Stimulated activated CD4-positive, alpha-beta T cell treated with anti-CD3 and anti-CD28 coated beads, Interleukin-15, amount 100 ng/mL, for 48 hours (primary cell): Measurements from ENCODE around the gene ZNHIT6.
"Not testable (repeated sequence)": the region's sequence is repeated elsewhere in the genome, so short reads cannot be mapped to it uniquely, and the experiment has no call there.

Source experiments
- DNase-seq, 2 donors: peaks; one replicate each; pipeline ENCODE4 v3.0.0-alpha.2; 2020; ENCODE audit warnings: low read depth in 2 of 2

ZNHIT6 gene

GRCh38 chr1:85707990-85708828, at the start of gene ZNHIT6:
ZNHIT6 (minus strand) TSS chr1:85708433; CDS start chr1:85708284, 149 bp downstream.
- DNase-seq = peak; percentile 82 to 84

DNA sequence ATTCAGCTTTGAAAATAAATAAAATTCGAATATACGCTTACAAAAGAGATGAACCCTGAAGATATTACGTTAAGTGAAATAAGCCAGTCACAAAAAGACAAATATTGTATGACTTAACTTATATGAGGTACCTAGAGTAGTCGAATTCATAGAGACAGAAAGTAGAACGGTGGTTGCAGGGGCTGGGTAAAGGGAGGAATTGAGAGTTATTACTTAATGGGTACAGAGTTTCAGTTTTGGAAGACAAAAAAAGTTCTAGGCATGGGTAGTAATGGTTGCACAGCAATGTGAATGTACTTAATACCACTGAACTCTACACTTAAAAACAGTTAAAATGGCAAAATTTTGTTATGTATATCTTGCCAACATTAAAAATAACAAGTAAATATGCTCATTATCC, 48.6 kb upstream of the ZNHIT6 start:
- no peak for DNase-seq

DNA sequence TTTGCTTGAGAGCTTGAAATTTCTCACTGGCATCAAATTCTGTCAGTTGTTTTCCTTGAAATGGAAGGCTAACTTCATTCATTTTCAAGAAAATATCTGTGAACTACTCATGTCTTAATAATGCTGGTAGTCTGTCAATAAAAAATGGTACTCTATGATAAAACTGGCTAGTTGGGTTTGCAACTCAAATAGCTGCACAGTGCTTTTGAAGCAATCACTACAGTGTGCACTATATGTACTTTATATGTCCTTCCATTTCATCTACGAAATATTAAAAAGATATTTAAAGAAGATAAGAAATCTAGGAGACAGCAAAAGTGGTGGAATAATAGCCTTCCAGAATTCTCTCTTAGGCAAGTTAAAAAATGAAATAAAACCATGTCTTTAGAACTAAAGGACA, 39.9 kb upstream of the ZNHIT6 start:
- DNase-seq = no peak

GRCh38 chr1:85746777-85747176, 38.5 kb upstream of the ZNHIT6 start:
- no peak for DNase-seq

- DNase-seq = no peak
Measured at GRCh38 chr1:85743814-85744213, 35.6 kb upstream of the ZNHIT6 start.

DNA sequence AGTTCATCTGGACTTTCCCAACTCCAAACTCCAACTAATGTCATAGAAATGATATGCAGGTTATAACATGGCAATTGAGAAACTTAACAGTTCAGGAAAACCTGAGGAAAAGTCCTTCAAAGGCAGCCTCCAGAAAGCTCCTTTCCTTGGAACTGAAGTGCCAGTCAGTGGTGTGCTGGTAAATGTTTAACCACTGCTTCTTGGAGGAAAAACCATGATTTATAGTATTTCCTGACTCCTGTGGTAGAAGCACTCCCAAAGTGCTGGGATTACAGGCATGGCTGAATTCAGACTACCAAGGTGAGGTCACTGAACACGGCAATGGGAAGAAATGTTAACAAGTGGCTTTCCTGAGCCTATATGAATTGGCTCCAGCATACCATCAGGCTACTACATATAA, 26.7 kb upstream of the ZNHIT6 start:
- DNase-seq = no peak

DNA sequence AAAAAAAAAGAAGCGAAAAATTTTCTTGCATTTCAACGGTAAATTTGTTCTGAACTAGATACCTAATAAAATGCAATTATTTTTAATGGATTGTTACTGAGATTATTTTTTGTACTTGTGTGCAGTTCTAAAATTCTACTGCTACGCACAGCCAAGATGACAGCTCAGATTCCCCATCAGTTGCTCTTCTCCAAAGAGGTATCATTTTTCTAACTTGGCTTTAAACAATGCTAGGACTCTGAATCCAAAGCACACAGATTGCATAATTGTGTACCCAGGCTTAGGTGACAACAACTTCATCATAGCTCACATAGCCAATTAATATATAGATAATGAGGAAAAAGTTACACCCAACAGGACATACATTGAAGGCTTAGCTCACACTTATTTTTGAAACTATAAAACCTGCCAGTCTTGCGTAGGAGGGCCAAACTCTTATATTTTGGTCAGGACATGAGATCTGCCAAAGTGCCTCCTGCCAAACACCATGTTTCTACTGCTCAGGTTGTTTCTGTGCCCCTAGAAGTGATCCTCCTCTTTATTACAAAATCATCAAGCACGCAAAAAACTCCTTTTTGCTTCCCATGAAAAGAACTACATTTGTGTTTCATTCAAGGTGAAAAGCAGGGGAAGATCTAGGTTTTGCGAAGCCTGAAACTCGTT, 10.6 kb upstream of the ZNHIT6 start:
- DNase-seq = no peak

DNA sequence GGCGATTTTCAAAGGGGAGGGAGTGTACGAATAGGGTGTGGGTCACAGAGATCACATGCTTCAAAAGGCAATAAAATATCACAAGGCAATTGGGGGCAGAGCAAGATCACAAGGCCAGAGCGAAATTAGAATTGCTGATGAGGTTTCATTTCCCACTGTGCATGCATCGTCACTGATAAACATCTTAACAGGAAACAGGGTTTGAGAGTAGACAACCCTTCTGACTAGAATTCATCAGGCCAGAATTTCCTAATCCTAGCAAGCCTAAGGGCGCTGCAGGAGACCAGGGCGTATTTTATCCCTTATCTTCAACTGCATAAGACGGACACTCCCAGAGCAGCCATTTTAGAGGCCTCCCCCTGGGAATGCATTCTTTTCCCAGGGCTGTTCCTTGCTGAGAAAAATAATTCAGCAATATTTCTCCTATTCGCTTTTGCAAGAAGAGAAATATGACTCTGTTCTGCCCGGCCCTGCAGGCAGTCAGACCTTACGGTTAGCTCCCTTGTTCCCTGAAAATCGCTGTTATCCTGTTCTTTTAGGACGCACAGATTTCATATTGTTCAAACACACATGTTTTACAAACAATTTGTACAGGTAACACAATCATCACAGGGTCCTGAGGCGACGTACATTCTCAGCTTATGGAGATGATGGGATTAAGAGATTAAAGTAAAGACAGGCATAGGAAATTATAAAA, 6.3 kb upstream of the ZNHIT6 start:
- not testable (repeated sequence) for DNase-seq

- no peak for DNase-seq
Measured at GRCh38 chr1:85708829-85709227, 595 bp upstream of the ZNHIT6 start.

DNA sequence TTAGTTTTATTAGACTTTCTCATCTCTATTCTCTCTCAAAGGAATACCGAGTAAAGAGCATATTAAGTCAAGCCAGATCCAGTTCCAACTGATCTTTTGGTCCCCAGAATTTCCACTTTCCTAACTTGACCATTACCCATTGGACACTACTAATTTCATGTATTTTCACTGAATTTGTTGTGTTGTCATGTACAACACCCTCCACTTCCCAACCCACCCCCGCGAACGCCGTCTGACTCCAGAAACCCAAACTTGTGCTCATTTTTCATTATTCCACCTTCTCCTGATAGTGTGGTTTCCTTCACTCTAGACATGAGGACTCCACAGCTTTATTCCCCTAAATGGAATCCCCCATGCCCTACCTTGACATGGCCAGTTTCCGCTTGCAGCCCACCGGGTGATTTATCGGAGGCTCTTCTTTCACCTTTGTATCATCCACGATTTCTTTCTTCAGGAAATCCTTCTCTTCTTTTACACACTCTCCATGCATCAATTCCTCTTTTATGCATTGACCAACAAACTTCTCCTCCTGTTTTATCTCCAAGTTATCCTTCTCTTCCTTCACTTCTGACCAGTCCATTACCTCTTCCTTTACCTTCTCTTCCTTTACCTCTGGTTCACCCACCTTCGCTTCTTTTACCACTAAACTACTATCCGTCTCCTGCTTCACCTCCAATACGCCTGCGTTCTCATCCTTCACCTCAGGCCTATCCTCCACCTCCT, 805 bp downstream of the ZNHIT6 start:
- DNase-seq = no peak

DNA sequence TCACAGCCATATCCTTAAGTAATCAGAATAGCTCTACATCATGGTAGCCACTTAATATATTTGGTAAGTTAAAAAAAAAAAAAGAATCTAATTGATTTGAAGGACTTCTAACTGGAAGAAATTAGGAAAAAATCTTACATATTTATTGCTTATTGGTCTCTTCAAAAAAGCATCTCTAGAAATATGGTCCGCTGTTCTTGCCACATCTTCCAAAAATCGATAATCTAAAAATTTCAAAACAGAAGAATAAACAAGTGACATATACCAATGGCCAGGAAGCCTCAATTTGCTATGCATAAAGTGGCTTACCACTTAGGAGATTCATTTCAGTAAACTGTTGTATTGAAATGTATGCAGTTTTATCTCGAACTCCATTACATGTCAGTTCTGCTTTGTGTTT, 2.3 kb downstream of the ZNHIT6 start:
- DNase-seq = no peak

DNA sequence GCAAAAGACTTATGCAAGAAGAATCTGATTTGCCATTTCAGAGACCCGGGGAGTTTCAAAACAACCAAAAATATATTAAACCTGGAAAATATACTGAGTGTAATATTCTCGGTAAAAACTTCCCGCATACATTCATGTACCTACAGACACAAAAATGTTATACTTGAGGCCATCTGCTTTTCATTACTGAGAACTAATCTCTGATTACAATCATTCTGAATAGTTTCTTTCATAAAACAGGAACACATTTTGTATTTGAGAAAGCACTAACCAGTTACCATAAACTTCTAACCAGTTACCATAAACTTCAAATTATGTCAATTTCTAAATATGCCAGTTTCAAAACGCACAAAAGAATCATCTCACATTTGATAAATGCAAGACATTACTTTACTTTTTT, 7.8 kb downstream of the ZNHIT6 start:
- no peak for DNase-seq

DNA sequence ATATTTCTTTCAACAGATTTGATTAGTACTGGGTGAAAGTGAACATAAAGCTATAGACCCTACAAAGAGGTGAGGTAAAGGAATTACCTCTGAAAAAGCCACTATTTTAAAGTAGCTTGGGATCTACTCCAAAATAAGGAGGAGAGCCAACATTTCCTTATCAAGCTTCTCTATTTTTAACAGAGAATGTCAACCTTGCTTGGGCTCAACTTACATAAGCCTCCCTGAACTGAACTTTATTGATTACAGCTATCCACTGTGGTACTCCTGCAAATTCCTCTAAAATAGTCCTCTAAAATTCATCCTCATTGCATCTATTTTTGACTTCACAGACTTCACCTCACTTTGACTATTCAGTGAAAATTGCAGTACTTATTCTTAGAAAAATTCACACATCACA, 10.3 kb downstream of the ZNHIT6 start:
- DNase-seq = no peak

- DNase-seq = no peak
Measured at GRCh38 chr1:85692730-85693314, 15.4 kb downstream of the ZNHIT6 start.

- no peak for DNase-seq
Measured at GRCh38 chr1:85689775-85690404, 18.3 kb downstream of the ZNHIT6 start.

DNA sequence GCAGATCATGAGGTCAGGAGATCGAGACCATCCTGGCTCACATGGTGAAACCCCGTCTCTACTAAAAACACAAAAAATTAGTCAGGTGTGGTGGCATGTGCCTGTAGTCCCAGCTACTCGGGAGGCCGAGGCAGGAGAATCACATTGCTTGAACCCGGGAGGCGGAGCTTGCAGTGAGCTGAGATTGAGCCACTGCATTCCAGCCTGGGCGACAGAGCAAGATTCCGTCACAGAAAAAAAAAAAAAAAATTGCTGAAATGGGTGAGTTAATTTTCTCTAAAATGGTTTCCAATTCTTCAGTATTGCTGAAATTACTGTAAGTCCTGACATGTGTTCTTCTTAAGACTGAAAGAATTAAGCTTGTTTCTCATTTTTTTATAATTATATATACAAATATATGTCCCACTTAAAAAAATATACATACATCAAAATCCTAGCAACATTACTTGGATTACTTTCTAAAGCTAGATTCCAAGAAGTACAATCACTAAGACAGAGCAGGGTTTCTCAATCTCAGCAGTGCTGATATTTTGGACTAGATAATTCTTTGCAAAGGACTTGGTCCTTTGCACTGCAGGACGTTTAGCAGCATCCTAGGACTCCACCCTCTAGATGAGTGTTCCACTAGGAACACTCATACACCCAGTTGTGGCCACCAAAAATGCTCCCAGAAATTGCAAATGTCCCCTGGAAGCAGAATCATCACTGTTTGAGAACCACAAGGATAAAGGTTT, 24.8 kb downstream of the ZNHIT6 start:
- no peak for DNase-seq

GRCh38 chr1:85681087-85681486, 27.1 kb downstream of the ZNHIT6 start:
- no peak for DNase-seq

GRCh38 chr1:85678193-85678592, 30.0 kb downstream of the ZNHIT6 start:
- no peak for DNase-seq

DNA sequence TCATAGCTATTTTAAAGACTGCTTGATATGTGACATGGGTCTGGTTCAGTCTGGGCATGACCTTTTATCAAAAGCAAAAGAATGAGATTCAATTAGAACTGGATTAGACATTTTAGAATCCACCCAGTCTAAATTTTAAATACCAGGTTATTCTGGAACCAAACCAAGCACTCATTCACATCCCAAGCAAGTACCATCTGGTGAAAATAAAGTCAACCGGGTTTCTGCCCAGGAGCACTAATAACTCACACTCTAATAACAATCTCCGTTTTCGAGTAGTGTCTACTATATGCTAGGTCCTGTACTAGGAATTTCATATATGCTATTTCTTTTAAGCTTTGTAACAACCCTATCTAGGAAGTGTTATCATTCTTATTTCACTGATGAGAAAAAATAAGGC, 30.6 kb downstream of the ZNHIT6 start:
- no peak for DNase-seq

DNA sequence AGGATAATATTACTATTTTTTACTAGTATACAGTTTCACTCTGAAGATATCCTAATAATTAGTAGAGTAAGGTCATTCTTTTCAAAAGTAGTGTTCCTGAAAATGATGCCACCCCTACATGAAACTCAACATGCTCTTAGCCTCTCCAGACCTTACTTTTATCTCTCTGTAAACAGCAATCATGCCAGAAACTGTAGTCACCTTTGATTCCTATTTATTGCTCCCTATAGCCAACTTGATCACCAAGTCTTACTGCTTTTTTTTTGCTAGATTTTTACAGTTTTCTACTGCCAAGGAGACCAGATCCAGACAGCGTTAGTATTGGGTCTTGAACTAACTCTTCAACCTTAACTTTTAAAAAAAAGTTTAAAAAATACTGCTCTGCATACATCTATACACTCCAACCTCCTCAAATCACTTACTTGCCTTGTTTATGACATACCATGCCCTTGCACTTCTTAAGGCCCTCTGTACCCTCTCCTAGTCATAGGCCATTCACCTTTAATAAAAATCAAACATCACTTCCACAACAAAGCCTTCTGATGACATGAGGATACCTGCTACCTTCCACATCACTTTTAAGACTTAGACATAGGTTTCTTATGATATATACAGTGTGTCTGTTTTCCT, 36.1 kb downstream of the ZNHIT6 start:
- no peak for DNase-seq
